ENCODE data around the gene RAPGEF5. TPM values are rescaled to one million over a fixed set of nuclear protein-coding genes. Genes with fewer than 3 reads are reported as not detected.

RAPGEF5 gene
- total RNA-seq, 1 donor = 1.1 TPM

DNA sequence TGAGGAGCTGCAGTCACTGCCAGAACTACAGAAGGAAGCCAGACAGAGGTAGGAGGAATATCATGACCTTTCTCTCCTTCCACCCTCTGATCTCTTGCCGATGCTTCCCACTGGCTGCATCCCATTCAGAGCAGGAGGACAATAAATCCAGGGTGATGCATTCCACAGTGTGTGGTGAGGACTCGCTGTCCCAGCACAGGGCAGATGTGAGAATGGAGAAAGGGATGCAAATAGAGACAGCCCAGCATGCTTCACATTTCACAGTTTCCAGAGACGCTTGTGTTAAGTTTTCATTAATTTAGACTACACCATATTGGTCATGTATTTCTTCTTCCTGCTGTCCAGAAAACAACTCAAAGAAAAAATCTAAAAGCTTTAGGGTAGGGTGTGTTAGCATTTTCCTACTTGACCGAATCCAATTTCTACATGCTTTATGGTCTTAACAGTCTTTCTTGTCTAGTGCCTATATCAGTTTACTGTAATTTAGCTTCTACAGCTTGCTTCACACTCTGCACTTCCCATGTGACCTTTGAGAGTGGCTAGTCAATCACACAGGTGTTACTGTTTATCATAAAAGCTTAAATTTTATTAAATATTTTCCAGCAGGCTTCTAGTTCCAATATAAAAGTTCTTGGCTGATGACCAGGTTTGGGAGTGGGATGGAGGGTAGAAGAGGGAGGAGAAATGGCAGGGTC lies 155.6 kb downstream of the RAPGEF5 start:
- Histone ChIP-seq H4K20me1 (ENCODE audit: insufficient read depth, low read length) (no peaks in the 10 kb centered on the region), H3K36me3 (ENCODE audit: insufficient read depth, low read length) (no peaks in the 10 kb centered on the region), H3K9me3 (ENCODE audit: low read depth, low read length) (no peaks in the 10 kb centered on the region), H3K4me2 (ENCODE audit: insufficient read depth, low read length) (no peak overlapping the region), H3K27ac (ENCODE audit: low read depth, low read length) (no peak overlapping the region), H3K4me3 (ENCODE audit: insufficient read depth, low read length) (no peak overlapping the region), H3K4me1 (ENCODE audit: insufficient read depth, low read length) (no peaks in the 10 kb centered on the region), H3K79me2 (ENCODE audit: insufficient read depth, low read length) (no peaks in the 10 kb centered on the region), H2AFZ (ENCODE audit: low read length) (no peak overlapping the region), H3K27me3 (ENCODE audit: insufficient read depth, low read length) (no peaks in the 10 kb centered on the region)
- TF ChIP-seq, protein P1, sequence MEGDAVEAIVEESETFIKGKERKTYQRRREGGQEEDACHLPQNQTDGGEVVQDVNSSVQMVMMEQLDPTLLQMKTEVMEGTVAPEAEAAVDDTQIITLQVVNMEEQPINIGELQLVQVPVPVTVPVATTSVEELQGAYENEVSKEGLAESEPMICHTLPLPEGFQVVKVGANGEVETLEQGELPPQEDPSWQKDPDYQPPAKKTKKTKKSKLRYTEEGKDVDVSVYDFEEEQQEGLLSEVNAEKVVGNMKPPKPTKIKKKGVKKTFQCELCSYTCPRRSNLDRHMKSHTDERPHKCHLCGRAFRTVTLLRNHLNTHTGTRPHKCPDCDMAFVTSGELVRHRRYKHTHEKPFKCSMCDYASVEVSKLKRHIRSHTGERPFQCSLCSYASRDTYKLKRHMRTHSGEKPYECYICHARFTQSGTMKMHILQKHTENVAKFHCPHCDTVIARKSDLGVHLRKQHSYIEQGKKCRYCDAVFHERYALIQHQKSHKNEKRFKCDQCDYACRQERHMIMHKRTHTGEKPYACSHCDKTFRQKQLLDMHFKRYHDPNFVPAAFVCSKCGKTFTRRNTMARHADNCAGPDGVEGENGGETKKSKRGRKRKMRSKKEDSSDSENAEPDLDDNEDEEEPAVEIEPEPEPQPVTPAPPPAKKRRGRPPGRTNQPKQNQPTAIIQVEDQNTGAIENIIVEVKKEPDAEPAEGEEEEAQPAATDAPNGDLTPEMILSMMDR (IDR thresholded peaks at IDR 0.05; ENCODE audit: extremely low read depth, low read depth, low read length) = no peak
- no peak for DNase-seq (ENCODE audit: insufficient read length, low spot score, missing footprints)

DNA sequence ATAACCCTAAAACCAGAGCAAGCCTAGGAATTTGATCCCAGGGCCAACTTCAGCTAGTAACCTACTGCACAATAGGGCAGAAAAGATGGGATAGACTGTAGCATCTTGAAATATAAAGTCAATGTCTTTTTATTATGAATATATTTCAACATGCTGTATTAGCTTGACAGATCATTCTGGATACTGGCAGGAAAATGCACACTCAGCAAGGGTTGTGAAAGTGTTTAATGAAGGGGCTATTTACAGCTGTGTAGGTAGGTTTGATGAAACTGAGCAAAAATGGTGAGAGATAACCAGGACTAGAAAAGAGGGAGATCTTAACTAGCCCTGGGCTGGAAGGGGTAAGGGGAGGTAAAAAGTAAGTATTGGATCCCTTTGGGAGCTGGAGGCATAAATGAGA lies 156.2 kb downstream of the RAPGEF5 start:
- H3K79me2 ChIP-seq (ENCODE audit: insufficient read depth, low read length) = no peaks in the 10 kb centered on the region
- no peak overlapping the region for H3K4me3 ChIP-seq (ENCODE audit: insufficient read depth, low read length)
- no peaks in the 10 kb centered on the region for H3K36me3 ChIP-seq (ENCODE audit: insufficient read depth, low read length)
- no peaks in the 10 kb centered on the region for H4K20me1 ChIP-seq (ENCODE audit: insufficient read depth, low read length)
- no peak overlapping the region for H3K4me2 ChIP-seq (ENCODE audit: insufficient read depth, low read length)
- no peaks in the 10 kb centered on the region for H3K4me1 ChIP-seq (ENCODE audit: insufficient read depth, low read length)
- H3K9me3 ChIP-seq (ENCODE audit: low read depth, low read length) = no peaks in the 10 kb centered on the region
- H3K27ac ChIP-seq (ENCODE audit: low read depth, low read length) = no peak overlapping the region
- TF ChIP-seq, protein P1 (IDR thresholded peaks at IDR 0.05; ENCODE audit: extremely low read depth, low read depth, low read length) = no peak
- no peaks in the 10 kb centered on the region for H3K27me3 ChIP-seq (ENCODE audit: insufficient read depth, low read length)
- DNase-seq (ENCODE audit: insufficient read length, low spot score, missing footprints) = no peak
- H2AFZ ChIP-seq (ENCODE audit: low read length) = no peak overlapping the region

DNA sequence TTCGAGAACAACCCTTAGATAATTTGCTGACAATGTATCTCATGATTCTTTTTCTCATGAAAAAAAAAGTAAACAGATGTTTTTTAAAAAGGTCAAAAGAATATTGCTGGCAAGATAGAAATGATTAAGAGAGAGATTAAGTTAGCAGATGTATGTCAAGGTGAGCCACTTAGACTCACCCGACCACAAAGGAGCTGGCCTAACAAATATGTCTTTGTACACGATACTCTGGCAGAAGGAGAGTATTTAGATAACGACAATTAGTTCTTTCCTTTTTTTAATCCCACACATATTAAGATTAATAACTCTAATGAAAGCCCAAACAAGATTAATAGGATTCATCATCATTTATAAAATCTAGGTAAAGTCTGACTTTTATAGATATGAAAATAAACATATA lies 156.7 kb downstream of the RAPGEF5 start:
- DNase-seq (ENCODE audit: insufficient read length, low spot score, missing footprints) = no peak
- H3K79me2 ChIP-seq (ENCODE audit: insufficient read depth, low read length) = no peaks in the 10 kb centered on the region
- H3K27me3 ChIP-seq (ENCODE audit: insufficient read depth, low read length) = no peaks in the 10 kb centered on the region
- no peak overlapping the region for H3K4me2 ChIP-seq (ENCODE audit: insufficient read depth, low read length)
- no peaks in the 10 kb centered on the region for H3K36me3 ChIP-seq (ENCODE audit: insufficient read depth, low read length)
- H4K20me1 ChIP-seq (ENCODE audit: insufficient read depth, low read length) = no peaks in the 10 kb centered on the region
- H3K4me3 ChIP-seq (ENCODE audit: insufficient read depth, low read length) = no peak overlapping the region
- H3K27ac ChIP-seq (ENCODE audit: low read depth, low read length) = no peak overlapping the region
- no peaks in the 10 kb centered on the region for H3K4me1 ChIP-seq (ENCODE audit: insufficient read depth, low read length)
- TF ChIP-seq, protein P1 (IDR thresholded peaks at IDR 0.05; ENCODE audit: extremely low read depth, low read depth, low read length) = no peak
- H2AFZ ChIP-seq (ENCODE audit: low read length) = no peak overlapping the region
- no peaks in the 10 kb centered on the region for H3K9me3 ChIP-seq (ENCODE audit: low read depth, low read length)

DNA sequence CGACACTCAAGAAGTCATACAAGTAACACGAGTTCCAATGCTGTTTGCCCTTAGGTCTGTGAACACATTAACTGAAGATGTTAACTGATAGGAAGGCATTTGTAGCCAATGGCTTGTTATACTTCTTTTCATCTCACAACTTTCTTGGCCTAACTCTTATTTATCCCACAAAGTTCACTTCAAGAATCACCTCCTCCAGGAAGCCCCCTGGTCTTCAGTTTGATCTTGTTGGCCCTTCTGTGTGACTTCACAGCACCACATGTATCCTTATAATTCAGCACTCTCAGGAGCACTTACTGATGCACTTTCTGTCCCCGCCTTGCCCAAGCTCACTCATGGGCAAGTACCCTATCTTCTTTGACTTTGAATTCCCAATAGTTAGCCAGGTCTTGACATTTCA lies 159.6 kb downstream of the RAPGEF5 start:
- no peaks in the 10 kb centered on the region for H3K27me3 ChIP-seq (ENCODE audit: insufficient read depth, low read length)
- no peaks in the 10 kb centered on the region for H3K36me3 ChIP-seq (ENCODE audit: insufficient read depth, low read length)
- no peak overlapping the region for H3K27ac ChIP-seq (ENCODE audit: low read depth, low read length)
- TF ChIP-seq, protein P1 (IDR thresholded peaks at IDR 0.05; ENCODE audit: extremely low read depth, low read depth, low read length) = no peak
- H4K20me1 ChIP-seq (ENCODE audit: insufficient read depth, low read length) = no peaks in the 10 kb centered on the region
- no peak for DNase-seq (ENCODE audit: insufficient read length, low spot score, missing footprints)
- H2AFZ ChIP-seq (ENCODE audit: low read length) = no peak overlapping the region
- no peak overlapping the region for H3K4me3 ChIP-seq (ENCODE audit: insufficient read depth, low read length)
- no peaks in the 10 kb centered on the region for H3K9me3 ChIP-seq (ENCODE audit: low read depth, low read length)
- no peaks in the 10 kb centered on the region for H3K4me1 ChIP-seq (ENCODE audit: insufficient read depth, low read length)
- no peaks in the 10 kb centered on the region for H3K79me2 ChIP-seq (ENCODE audit: insufficient read depth, low read length)
- H3K4me2 ChIP-seq (ENCODE audit: insufficient read depth, low read length) = no peak overlapping the region

Measured in osteoblast (primary cell).